Activated naive CD4-positive, alpha-beta T cell (primary cell): ENCODE results near the gene RPL7A.
A peak's percentile ranks its signal among the peaks of the same experiment; 100 is the strongest.
"Not testable (repeated sequence)": the region's sequence is repeated elsewhere in the genome, so short reads cannot be mapped to it uniquely, and the experiment has no call there.

Source experiments
- DNase-seq, 4 experiments: peaks; one replicate each; lab custom pipeline; 2025; lab: John Stamatoyannopoulos, UW

RPL7A gene

GRCh38 chr9:133368249-133368881 lies 20.3 kb downstream of the RPL7A start:
- DNase-seq, result no peak

GRCh38 chr9:133369422-133369821 lies 21.4 kb downstream of the RPL7A start:
- DNase-seq, result no peak

- DNase-seq, result no peak
These were observed 21.9 kb downstream of the RPL7A start for GRCh38 chr9:133369933-133370332.

DNA sequence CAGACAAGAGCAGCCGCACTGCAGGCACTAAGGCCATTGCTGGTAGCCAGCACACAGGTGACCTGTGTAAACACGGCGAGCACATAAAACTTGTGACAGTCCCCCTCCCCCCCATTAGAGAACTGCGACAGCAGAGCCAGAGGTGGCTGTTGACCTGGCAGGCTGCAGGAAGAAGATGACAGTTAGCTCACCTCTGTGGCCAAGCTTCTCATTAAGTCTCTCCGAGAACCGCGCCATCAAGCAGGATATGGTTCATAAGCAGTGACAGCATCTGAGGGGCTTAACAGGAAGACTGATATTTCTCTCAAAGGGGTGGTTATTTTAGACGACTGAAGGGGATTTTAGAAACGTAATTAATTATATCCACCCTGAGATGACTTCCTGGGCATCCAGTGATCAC lies 22.7 kb downstream of the RPL7A start:
- no peak for DNase-seq

- DNase-seq, result peak in 3 of 4 experiments; percentile 45 to 63 (median 48)
These were observed 23.3 kb downstream of the RPL7A start for GRCh38 chr9:133371261-133371711.

GRCh38 chr9:133372144-133372543 lies 24.1 kb downstream of the RPL7A start:
- DNase-seq, result no peak

DNA sequence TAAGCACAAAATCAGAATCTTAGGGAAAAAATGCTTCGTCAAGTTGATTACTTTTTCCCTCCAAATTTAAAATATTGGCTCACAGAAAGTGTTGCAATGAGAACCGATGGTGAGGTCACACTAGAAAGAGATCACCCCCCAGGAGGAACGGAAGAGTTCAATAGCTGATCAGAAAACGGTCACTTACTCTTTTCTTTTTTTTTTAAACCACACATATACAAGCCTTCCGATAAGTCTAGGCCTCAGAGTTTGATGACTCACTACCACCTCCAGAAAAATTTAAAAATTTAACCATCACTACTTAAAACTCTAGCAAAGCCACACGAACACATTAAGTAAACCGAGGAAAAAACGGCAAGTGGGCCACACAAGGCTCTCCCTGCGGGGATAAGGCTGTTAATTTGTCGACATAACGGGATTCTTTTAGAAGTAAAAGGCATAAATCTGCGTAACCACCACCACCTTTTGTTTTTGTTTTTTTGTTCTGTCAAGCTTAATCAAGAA lies 26.6 kb downstream of the RPL7A start:
- no peak for DNase-seq

- no peak for DNase-seq
These were observed 27.2 kb downstream of the RPL7A start for GRCh38 chr9:133375116-133375723.

- DNase-seq, result peak; percentile 83 to 93 (median 88)
These were observed 28.0 kb downstream of the RPL7A start, which contains the start of the genes STKLD1 and SURF4 for GRCh38 chr9:133375724-133376654. Gene STKLD1 (plus strand): TSS chr9:133376366. CDS start chr9:133376474, 108 bp downstream. Gene SURF4 (minus strand): TSS chr9:133376060. CDS start chr9:133375969, 91 bp downstream.

DNA sequence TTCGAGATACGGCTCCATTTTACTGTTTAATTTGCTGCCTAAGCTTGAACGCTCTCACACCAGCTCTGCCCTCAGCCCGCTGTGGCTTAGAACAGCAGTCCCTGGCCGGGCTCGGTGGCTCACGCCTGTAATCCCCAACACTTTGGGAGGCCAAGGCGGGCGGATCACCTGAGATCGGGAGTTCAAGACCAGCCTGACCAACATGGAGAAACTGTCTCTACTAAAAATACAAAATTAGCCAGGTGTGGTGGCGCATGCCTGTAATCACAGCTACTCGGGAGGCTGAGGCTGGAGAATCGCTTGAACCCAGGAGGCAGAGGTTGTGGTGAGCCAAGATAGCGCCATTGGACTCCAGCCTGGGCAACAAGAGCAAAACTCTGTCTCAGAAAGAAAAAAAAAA lies 29.3 kb downstream of the RPL7A start:
- DNase-seq, result not testable (repeated sequence)

- DNase-seq, result no peak
These were observed 29.8 kb downstream of the RPL7A start for GRCh38 chr9:133377721-133378216.

DNA sequence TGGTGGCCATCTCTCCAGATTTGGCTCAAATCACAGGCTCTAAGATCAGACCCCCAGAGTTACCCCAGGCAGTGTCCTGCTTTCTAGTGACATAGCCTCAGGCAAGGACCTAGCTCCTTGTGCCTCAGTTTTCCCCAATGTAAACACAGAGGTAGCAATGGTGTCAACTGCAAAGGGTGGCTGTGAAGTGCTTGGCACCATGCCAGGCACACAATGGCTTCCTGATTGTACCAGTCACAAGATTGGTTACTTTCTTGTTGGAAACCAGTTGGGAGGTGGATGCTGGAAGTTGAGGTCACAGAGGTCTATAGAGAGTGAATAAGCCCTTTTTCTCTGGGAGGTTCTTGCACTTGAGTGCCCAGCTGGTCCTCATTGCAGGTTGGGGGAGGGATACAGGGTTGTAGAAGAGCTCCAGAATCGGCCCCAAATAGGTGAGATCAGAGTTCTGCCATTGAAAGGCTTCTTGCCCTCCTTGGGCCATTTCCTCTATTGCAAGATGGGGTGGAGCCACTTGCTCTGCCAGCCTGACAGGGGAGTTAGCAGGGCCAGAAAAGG lies 30.5 kb downstream of the RPL7A start:
- DNase-seq, result no peak

- no peak for DNase-seq
These were observed 31.4 kb downstream of the RPL7A start for GRCh38 chr9:133379153-133380086.

- DNase-seq, result no peak
These were observed 32.7 kb downstream of the RPL7A start for GRCh38 chr9:133380734-133381133.

GRCh38 chr9:133382507-133383141 lies 34.6 kb downstream of the RPL7A start:
- DNase-seq, result no peak

DNA sequence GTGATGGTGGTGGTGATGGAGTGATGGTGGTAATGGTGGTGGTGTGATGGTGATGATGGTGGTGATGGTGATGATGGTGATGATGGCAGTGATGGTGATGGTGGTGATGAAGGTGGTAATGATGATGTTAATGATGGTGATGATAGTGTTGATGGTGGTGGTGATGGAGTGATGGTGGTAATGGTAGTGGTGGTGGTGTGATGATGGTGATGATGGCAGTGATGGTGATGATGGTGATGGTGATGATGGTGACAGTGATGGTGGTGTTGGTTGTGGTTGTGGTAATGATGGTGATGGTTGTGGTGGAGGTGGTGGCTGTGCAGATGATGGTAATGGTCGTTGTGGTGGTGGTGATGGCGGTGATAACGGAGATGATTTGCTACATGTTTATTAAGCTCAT lies 35.4 kb downstream of the RPL7A start:
- no peak for DNase-seq

DNA sequence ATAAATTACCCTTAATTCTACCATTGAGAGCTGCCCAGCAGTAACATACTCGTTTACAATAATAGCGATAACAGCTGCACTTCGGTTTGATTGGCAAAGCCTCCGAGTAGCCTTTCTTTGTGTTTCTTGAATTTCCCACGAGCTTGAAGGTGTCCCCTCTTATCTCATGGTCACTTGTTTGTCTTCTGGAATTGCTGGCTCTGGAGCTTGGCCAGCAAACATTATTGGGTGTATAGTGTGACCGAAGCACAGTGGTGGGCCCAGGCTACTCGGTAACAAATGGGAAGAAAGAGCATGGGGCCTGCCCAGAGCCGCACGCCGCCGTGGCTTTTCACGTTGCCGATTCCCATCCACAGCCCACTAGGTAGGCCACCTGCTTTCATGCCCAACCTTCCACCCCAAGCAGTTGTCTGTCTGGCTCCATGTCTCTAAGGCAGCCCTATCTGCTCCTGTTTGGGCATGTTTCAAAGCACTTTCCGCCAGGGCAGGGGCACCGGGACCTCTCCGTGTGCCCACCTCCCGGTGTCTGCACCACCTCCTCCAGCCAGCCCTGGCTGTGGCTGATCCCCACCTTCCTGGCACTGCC lies 36.8 kb downstream of the RPL7A start:
- DNase-seq, result no peak

GRCh38 chr9:133385452-133385851 lies 37.4 kb downstream of the RPL7A start:
- DNase-seq, result no peak

- no peak for DNase-seq
These were observed 38.3 kb downstream of the RPL7A start for GRCh38 chr9:133386338-133386737.

DNA sequence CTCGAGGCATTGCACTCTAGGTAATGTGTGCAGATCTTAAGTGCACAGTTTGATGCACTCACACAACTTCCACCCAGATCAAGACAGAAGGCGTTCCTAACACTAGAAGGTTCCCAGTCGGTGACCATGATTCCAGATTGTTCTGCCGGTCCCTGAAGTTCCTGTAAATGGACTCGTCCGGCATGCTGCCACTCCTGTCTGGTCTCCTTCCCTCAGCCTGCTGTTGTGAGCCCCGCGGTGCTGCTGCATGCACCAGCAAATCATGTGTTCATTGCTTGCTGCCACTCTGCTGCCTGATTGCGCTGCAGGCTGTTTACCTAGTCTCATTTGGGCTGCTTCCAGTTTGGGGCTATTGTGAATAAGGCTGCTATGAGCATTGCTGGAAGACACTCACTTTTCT lies 39.7 kb downstream of the RPL7A start:
- DNase-seq, result no peak
